Measurements from ENCODE around the gene FSD1. TPM values are rescaled to one million over a fixed set of nuclear protein-coding genes. Genes with fewer than 3 reads are reported as not detected.

Gene FSD1
- total RNA-seq, 1 donor from 2014 or later: 25.1 TPM

- H3K4me1 Mint-ChIP-seq (ENCODE audit: low read depth): no peaks in the 10 kb centered on the region
- no peak overlapping the region for H3K4me3 Mint-ChIP-seq (ENCODE audit: low read depth)
- no peaks in the 10 kb centered on the region for H3K27me3 Mint-ChIP-seq
- DNase-seq (ENCODE audit: low spot score, unreplicated experiment): no peak
- H3K27ac Mint-ChIP-seq: no peak overlapping the region
- no peak for TF ChIP-seq CTCF (IDR thresholded peaks at IDR 0.05; ENCODE audit: unreplicated experiment)
- peaks cover 18% of the 10 kb centered on the region for H3K36me3 Mint-ChIP-seq (ENCODE audit: insufficient read depth)
- H3K9me3 Mint-ChIP-seq (ENCODE audit: low read depth): no peaks in the 10 kb centered on the region
Measured at GRCh38 chr19:4350111-4350510, 45.7 kb downstream of the FSD1 start.

DNA sequence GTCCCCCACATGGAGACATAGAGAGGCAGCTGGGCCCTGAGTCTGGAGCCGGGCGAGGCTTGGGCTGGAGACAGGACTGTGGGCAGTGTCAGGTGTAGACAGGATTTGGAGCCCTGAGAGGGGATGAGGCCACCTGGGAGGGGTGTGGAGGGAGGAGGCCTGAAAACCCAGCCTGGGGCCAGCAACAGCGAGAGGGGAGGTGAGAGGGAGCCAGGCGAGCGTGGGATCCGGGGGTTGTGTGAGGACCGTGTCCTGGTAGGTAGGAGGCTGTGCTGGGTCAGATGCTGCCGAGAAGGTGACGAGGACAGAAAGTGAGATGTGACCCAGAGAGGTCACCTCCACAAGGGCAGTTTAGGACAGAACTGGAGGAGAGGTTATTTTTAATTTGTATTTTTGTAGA is 46.3 kb downstream of the FSD1 start:
- peaks cover 15% of the 10 kb centered on the region for H3K36me3 Mint-ChIP-seq (ENCODE audit: insufficient read depth)
- no peak overlapping the region for H3K4me3 Mint-ChIP-seq (ENCODE audit: low read depth)
- H3K27me3 Mint-ChIP-seq: no peaks in the 10 kb centered on the region
- DNase-seq (ENCODE audit: low spot score, unreplicated experiment): no peak
- H3K27ac Mint-ChIP-seq: no peak overlapping the region
- H3K9me3 Mint-ChIP-seq (ENCODE audit: low read depth): no peaks in the 10 kb centered on the region
- no peaks in the 10 kb centered on the region for H3K4me1 Mint-ChIP-seq (ENCODE audit: low read depth)
- TF ChIP-seq CTCF (IDR thresholded peaks at IDR 0.05; ENCODE audit: unreplicated experiment): no peak

DNA sequence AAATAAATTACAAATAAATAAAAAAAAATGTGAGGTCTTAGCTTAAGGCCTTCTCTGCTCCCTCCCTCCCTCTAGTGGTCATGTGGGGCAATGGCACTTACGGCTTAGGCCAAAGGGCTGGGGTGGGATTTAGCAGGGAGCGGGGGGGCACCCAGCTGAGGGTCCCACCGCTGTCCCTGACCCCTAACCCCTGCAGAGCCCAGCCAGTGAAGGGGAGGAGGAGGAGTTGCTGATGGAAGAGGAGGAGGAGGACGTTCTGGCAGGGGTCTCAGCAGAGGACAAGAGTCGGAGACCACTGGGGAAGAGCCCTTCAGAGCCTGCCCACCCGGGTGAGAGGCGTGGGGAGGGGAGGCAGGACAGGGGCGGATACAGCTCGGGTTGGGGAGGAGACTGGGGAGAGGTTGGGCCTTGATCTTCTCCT is 48.3 kb downstream of the FSD1 start:
- H3K4me1 Mint-ChIP-seq (ENCODE audit: low read depth): no peaks in the 10 kb centered on the region
- peak; percentile 65 for DNase-seq (ENCODE audit: low spot score, unreplicated experiment)
- peak; percentile 94 for TF ChIP-seq CTCF (IDR thresholded peaks at IDR 0.05; ENCODE audit: unreplicated experiment)
- H3K27ac Mint-ChIP-seq: no peak overlapping the region
- no peak overlapping the region for H3K4me3 Mint-ChIP-seq (ENCODE audit: low read depth)
- H3K27me3 Mint-ChIP-seq: no peaks in the 10 kb centered on the region
- no peaks in the 10 kb centered on the region for H3K9me3 Mint-ChIP-seq (ENCODE audit: low read depth)
- peaks cover 6% of the 10 kb centered on the region for H3K36me3 Mint-ChIP-seq (ENCODE audit: insufficient read depth)

DNA sequence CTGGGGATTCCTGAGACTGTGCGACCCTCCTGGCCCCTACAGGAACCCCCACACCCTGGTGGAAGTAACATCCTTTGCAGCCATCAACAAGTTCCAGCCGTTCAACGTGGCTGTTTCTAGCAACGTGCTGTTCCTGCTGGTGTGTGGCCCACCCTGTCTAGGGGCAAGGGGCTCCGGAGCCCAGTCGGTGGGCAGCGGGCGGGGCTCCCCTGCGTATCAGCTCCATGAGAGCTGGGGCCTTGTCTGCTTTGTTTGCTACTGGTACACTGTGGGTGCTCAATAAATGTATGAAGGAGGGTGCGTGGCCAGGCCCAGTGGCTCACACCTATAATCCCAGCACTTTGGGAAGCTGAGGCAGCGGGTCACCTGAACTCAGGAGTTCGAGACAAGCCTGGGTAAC is 49.9 kb downstream of the FSD1 start:
- H3K9me3 Mint-ChIP-seq (ENCODE audit: low read depth): no peaks in the 10 kb centered on the region
- no peaks in the 10 kb centered on the region for H3K4me1 Mint-ChIP-seq (ENCODE audit: low read depth)
- DNase-seq (ENCODE audit: low spot score, unreplicated experiment): no peak
- H3K27me3 Mint-ChIP-seq: no peaks in the 10 kb centered on the region
- H3K36me3 Mint-ChIP-seq (ENCODE audit: insufficient read depth): peaks cover 5% of the 10 kb centered on the region
- no peak overlapping the region for H3K27ac Mint-ChIP-seq
- H3K4me3 Mint-ChIP-seq (ENCODE audit: low read depth): no peak overlapping the region
- TF ChIP-seq CTCF (IDR thresholded peaks at IDR 0.05; ENCODE audit: unreplicated experiment): no peak

GRCh38 chr19:4354897-4355296 is 50.5 kb downstream of the FSD1 start:
- Mint-ChIP-seq H3K27me3 (no peaks in the 10 kb centered on the region), H3K9me3 (ENCODE audit: low read depth) (no peaks in the 10 kb centered on the region), H3K27ac (no peak overlapping the region), H3K36me3 (ENCODE audit: insufficient read depth) (peaks cover 3% of the 10 kb centered on the region), H3K4me1 (ENCODE audit: low read depth) (no peaks in the 10 kb centered on the region), H3K4me3 (ENCODE audit: low read depth) (no peak overlapping the region)
- DNase-seq (ENCODE audit: low spot score, unreplicated experiment): no peak
- TF ChIP-seq CTCF (IDR thresholded peaks at IDR 0.05; ENCODE audit: unreplicated experiment): no peak
